ENCODE data around the gene VPS26A.
A peak's percentile ranks its signal among the peaks of the same experiment; 100 is the strongest.

The VPS26A gene

GRCh38 chr10:69179089-69179742 lies 55.2 kb downstream of the VPS26A start:
- no peak for DNase-seq (ENCODE audit: low spot score)

GRCh38 chr10:69179743-69180524 lies 56.0 kb downstream of the VPS26A start, which contains the start of gene SUPV3L1:
TSS of gene SUPV3L1 (plus strand) at chr10:69180234. CDS start at chr10:69180292, 58 bp downstream.
- DNase-seq (ENCODE audit: low spot score): peak; percentile 91

GRCh38 chr10:69180525-69181204 lies 56.7 kb downstream of the VPS26A start:
- DNase-seq (ENCODE audit: low spot score): no peak

GRCh38 chr10:69181433-69181832 lies 57.5 kb downstream of the VPS26A start:
- DNase-seq (ENCODE audit: low spot score): no peak

GRCh38 chr10:69182005-69182404 lies 58.0 kb downstream of the VPS26A start:
- no peak for DNase-seq (ENCODE audit: low spot score)

- no peak for DNase-seq (ENCODE audit: low spot score)
Observed at GRCh38 chr10:69186524-69186923, 62.5 kb downstream of the VPS26A start.

GRCh38 chr10:69201045-69201444 lies 77.1 kb downstream of the VPS26A start:
- DNase-seq (ENCODE audit: low spot score): no peak

- DNase-seq (ENCODE audit: low spot score): no peak
Observed at GRCh38 chr10:69202332-69202731, 78.4 kb downstream of the VPS26A start.

- DNase-seq (ENCODE audit: low spot score): no peak
Observed at GRCh38 chr10:69208761-69209160, 84.8 kb downstream of the VPS26A start.

GRCh38 chr10:69209787-69210484 lies 86.0 kb downstream of the VPS26A start:
- no peak for DNase-seq (ENCODE audit: low spot score)

- no peak for DNase-seq (ENCODE audit: low spot score)
Observed at GRCh38 chr10:69211104-69211503, 87.1 kb downstream of the VPS26A start.

GRCh38 chr10:69211524-69211923 lies 87.5 kb downstream of the VPS26A start:
- no peak for DNase-seq (ENCODE audit: low spot score)

- no peak for DNase-seq (ENCODE audit: low spot score)
Observed at GRCh38 chr10:69213591-69214311, 89.8 kb downstream of the VPS26A start.

GRCh38 chr10:69214666-69215131 lies 90.7 kb downstream of the VPS26A start:
- DNase-seq (ENCODE audit: low spot score): no peak

- DNase-seq (ENCODE audit: low spot score): peak; percentile 11
Observed at GRCh38 chr10:69215405-69216171, 91.6 kb downstream of the VPS26A start.

GRCh38 chr10:69216577-69217118 lies 92.7 kb downstream of the VPS26A start:
- DNase-seq (ENCODE audit: low spot score): no peak

- no peak for DNase-seq (ENCODE audit: low spot score)
Observed at GRCh38 chr10:69217119-69217754, 93.3 kb downstream of the VPS26A start.

- DNase-seq (ENCODE audit: low spot score): no peak
Observed at GRCh38 chr10:69218831-69219230, 94.9 kb downstream of the VPS26A start.

- no peak for DNase-seq (ENCODE audit: low spot score)
Observed at GRCh38 chr10:69220041-69220451, 96.1 kb downstream of the VPS26A start, which contains the start of gene HKDC1. TSS of gene HKDC1 (plus strand) at chr10:69220332. CDS start at chr10:69220436, 104 bp downstream.

GRCh38 chr10:69220507-69220906 lies 96.5 kb downstream of the VPS26A start:
- no peak for DNase-seq (ENCODE audit: low spot score)

Data from CD4-positive, alpha-beta T cell treated with Interleukin-6 at 100 ng/mL for 8 hours (primary cell).